Measurements from ENCODE around the gene SH3BP5L. TPM values are rescaled to one million over a fixed set of nuclear protein-coding genes. Genes with fewer than 3 reads are reported as not detected.

The SH3BP5L gene
- total and polyA plus RNA-seq, 2 of the 8 experiments (the other 6 are each of a cell fraction or from before 2014, with no cell fraction given), result 20.2 to 28.4 TPM

DNA sequence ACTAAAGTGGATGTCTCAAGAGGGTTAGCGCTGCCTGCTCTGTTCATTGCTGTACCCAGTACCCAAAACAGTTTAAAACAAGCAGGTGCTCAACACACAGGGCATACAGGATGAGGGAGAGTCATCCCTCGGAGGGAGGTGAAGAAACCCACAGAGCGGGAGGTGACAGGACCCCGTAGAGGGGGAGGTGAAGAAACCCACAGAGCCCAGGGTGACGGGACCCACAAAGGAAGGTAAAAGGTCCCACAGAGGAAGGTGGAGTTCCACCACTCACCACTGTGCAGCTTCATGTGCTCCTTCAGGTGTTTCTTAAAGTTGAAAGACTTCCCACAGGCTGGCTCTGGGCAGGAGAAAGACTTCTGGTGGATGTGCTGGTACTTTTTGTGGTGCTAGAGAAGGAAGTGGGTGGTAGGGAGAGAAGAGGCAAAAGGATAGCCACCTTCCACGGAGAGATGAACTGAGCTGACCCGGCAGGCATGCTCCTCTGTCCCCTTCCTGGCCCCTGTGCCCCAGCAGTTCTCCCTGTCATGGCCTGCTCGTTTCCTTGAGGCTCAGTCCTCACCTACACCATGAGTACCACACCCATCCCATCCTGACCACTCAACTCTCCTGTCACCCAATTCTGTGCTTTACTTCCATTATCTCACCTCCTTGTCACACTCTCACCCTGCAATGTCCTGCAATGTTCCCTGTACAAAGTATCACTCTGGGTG lies 28.1 kb upstream of the SH3BP5L start (continued):
- TF ChIP-seq NANOG (IDR thresholded peaks at IDR 0.05; ENCODE audit: insufficient read depth, low read depth, low read length, poor library complexity, severe bottlenecking) (no peak), YY1 (IDR thresholded peaks at IDR 0.05; ENCODE audit: low read depth, low read length) (no peak), GTF2F1 (IDR thresholded peaks at IDR 0.05; ENCODE audit: borderline replicate concordance, low read depth, low read length) (no peak)

All from H1 (cell line).